GM21737 (cell line): Measurements from ENCODE around the gene ATP5PB.
A peak's percentile ranks its signal among the peaks of the same experiment; 100 is the strongest.

ENCODE experiments used
- ATAC-seq: cut with Tn5 transposase; IDR thresholded peaks from one replicate; pipeline ENCODE4 v1.9.1; 2021; ENCODE audit warnings: mild to moderate bottlenecking, moderate library complexity; ENCODE audit not compliant: unreplicated experiment

ATP5PB gene

GRCh38 chr1:111446546-111446945 is 2.7 kb upstream of the ATP5PB start:
- ATAC-seq = no peak

- no peak for ATAC-seq
Observed at GRCh38 chr1:111446967-111447892, 2.0 kb upstream of the ATP5PB start.

GRCh38 chr1:111448482-111448917 is 764 bp upstream of the ATP5PB start:
- peak; percentile 7 for ATAC-seq

GRCh38 chr1:111449703-111450017 is 396 bp downstream of the ATP5PB start:
- no peak for ATAC-seq

- ATAC-seq = no peak
Observed at GRCh38 chr1:111450185-111450584, 921 bp downstream of the ATP5PB start.

GRCh38 chr1:111452581-111452980 is 3.3 kb downstream of the ATP5PB start:
- ATAC-seq = no peak

- ATAC-seq = no peak
Observed at GRCh38 chr1:111453706-111454105, 4.4 kb downstream of the ATP5PB start.

GRCh38 chr1:111454859-111455641 is 5.8 kb downstream of the ATP5PB start:
- ATAC-seq = no peak

- ATAC-seq = no peak
Observed at GRCh38 chr1:111455642-111456031, 6.4 kb downstream of the ATP5PB start.

GRCh38 chr1:111461765-111462164 is 12.5 kb downstream of the ATP5PB start:
- ATAC-seq = no peak

- no peak for ATAC-seq
Observed at GRCh38 chr1:111462370-111463028, 13.2 kb downstream of the ATP5PB start.

GRCh38 chr1:111463029-111463683 is 13.9 kb downstream of the ATP5PB start:
- no peak for ATAC-seq

GRCh38 chr1:111465754-111466153 is 16.5 kb downstream of the ATP5PB start:
- ATAC-seq = no peak

GRCh38 chr1:111466480-111466879 is 17.2 kb downstream of the ATP5PB start:
- no peak for ATAC-seq

GRCh38 chr1:111467865-111468716 is 18.8 kb downstream of the ATP5PB start:
- no peak for ATAC-seq

- no peak for ATAC-seq
Observed at GRCh38 chr1:111468717-111469100, 19.4 kb downstream of the ATP5PB start.

- ATAC-seq = no peak
Observed at GRCh38 chr1:111469539-111469938, 20.3 kb downstream of the ATP5PB start.

GRCh38 chr1:111470596-111470995 is 21.3 kb downstream of the ATP5PB start:
- ATAC-seq = no peak

- peak; percentile 58 for ATAC-seq
Observed at GRCh38 chr1:111471012-111471411, 21.7 kb downstream of the ATP5PB start.

GRCh38 chr1:111471538-111471937 is 22.3 kb downstream of the ATP5PB start:
- no peak for ATAC-seq
